ENCODE data around the gene PTGR2. TPM values are rescaled to one million over a fixed set of nuclear protein-coding genes. Genes with fewer than 3 reads are reported as not detected.

Gene PTGR2
- polyA plus RNA-seq, 1 donor from 2014 or later: 7.2 TPM

GRCh38 chr14:73811164-73811503 is 40.5 kb upstream of the PTGR2 start:
- H3K9me3 ChIP-seq (ENCODE audit: low read length): no peaks in the 10 kb centered on the region
- no peak overlapping the region for H3K27ac ChIP-seq (ENCODE audit: low read length)
- no peak overlapping the region for H2AFZ ChIP-seq (ENCODE audit: low read depth, low read length)
- H4K20me1 ChIP-seq (ENCODE audit: insufficient read depth): no peaks in the 10 kb centered on the region
- no peaks in the 10 kb centered on the region for H3K36me3 ChIP-seq (ENCODE audit: insufficient read depth, low read length)
- no peak overlapping the region for H3K4me3 ChIP-seq (ENCODE audit: low read length)
- H3K9ac ChIP-seq (ENCODE audit: low read length): no peak overlapping the region
- H3K4me2 ChIP-seq (ENCODE audit: low read length): no peak overlapping the region
- TF ChIP-seq SMC3 (conservative IDR thresholded peaks at IDR 0.05; ENCODE audit: poor library complexity): no peak
- no peak for TF ChIP-seq MXI1 (conservative IDR thresholded peaks at IDR 0.05; ENCODE audit: poor library complexity, severe bottlenecking)
- TF ChIP-seq RAD21 (conservative IDR thresholded peaks at IDR 0.05): no peak
- no peak for TF ChIP-seq EP300 (conservative IDR thresholded peaks at IDR 0.05; ENCODE audit: poor library complexity, severe bottlenecking)
- TF ChIP-seq EZH2 (IDR thresholded peaks at IDR 0.05; ENCODE audit: borderline replicate concordance, insufficient read depth, low read length, poor library complexity, severe bottlenecking): no peak
- TF ChIP-seq CTCF (IDR thresholded peaks at IDR 0.05; ENCODE audit: poor library complexity, severe bottlenecking): no peak
- no peak for TF ChIP-seq TAF1 (IDR thresholded peaks at IDR 0.05; ENCODE audit: low read depth)
- no peak for TF ChIP-seq REST (IDR thresholded peaks at IDR 0.05; ENCODE audit: borderline replicate concordance)
- TF ChIP-seq POLR2AphosphoS5 (IDR thresholded peaks at IDR 0.05): no peak
- H3K27me3 ChIP-seq (ENCODE audit: insufficient read depth, low read depth, low read length): no peaks in the 10 kb centered on the region
- H3K79me2 ChIP-seq (replicated peaks; ENCODE audit: insufficient read depth, low read length): no peaks in the 10 kb centered on the region
- no peaks in the 10 kb centered on the region for H3F3A ChIP-seq (ENCODE audit: insufficient read depth, low read length, poor library complexity, severe bottlenecking)
- no peaks in the 10 kb centered on the region for H3K9me2 ChIP-seq (ENCODE audit: insufficient read depth, low read length)

GRCh38 chr14:73814153-73814552 is 37.5 kb upstream of the PTGR2 start:
- no peaks in the 10 kb centered on the region for H3K79me2 ChIP-seq (replicated peaks; ENCODE audit: insufficient read depth, low read length)

More at GRCh38 chr14:73814153-73814552, 37.5 kb upstream of the PTGR2 start:
- no peak for TF ChIP-seq POLR2AphosphoS5 (IDR thresholded peaks at IDR 0.05)
- no peak for TF ChIP-seq CTCF (IDR thresholded peaks at IDR 0.05; ENCODE audit: poor library complexity, severe bottlenecking)
- TF ChIP-seq MXI1 (conservative IDR thresholded peaks at IDR 0.05; ENCODE audit: poor library complexity, severe bottlenecking): no peak
- TF ChIP-seq EP300 (conservative IDR thresholded peaks at IDR 0.05; ENCODE audit: poor library complexity, severe bottlenecking): no peak
- no peak for TF ChIP-seq RAD21 (conservative IDR thresholded peaks at IDR 0.05)
- no peak for TF ChIP-seq TAF1 (IDR thresholded peaks at IDR 0.05; ENCODE audit: low read depth)
- no peak for TF ChIP-seq REST (IDR thresholded peaks at IDR 0.05; ENCODE audit: borderline replicate concordance)
- no peak for TF ChIP-seq SMC3 (conservative IDR thresholded peaks at IDR 0.05; ENCODE audit: poor library complexity)
- TF ChIP-seq EZH2 (IDR thresholded peaks at IDR 0.05; ENCODE audit: borderline replicate concordance, insufficient read depth, low read length, poor library complexity, severe bottlenecking): no peak
- H3K9me2 ChIP-seq (ENCODE audit: insufficient read depth, low read length): no peaks in the 10 kb centered on the region
- no peak overlapping the region for H3K9ac ChIP-seq (ENCODE audit: low read length)
- H3K36me3 ChIP-seq (ENCODE audit: insufficient read depth, low read length): no peaks in the 10 kb centered on the region
- H3K27me3 ChIP-seq (ENCODE audit: insufficient read depth, low read depth, low read length): no peaks in the 10 kb centered on the region
- no peaks in the 10 kb centered on the region for H3K9me3 ChIP-seq (ENCODE audit: low read length)
- H4K20me1 ChIP-seq (ENCODE audit: insufficient read depth): no peaks in the 10 kb centered on the region
- no peak overlapping the region for H2AFZ ChIP-seq (ENCODE audit: low read depth, low read length)
- H3K4me3 ChIP-seq (ENCODE audit: low read length): no peak overlapping the region
- no peaks in the 10 kb centered on the region for H3F3A ChIP-seq (ENCODE audit: insufficient read depth, low read length, poor library complexity, severe bottlenecking)
- H3K27ac ChIP-seq (ENCODE audit: low read length): no peak overlapping the region
- no peak overlapping the region for H3K4me2 ChIP-seq (ENCODE audit: low read length)

All from neural cell (in vitro differentiated cells).